ENCODE measurements around the gene ANXA9.

GRCh38 chr1:150967936-150968335 lies 14.2 kb upstream of the ANXA9 start:
- TF ChIP-seq CTCF (IDR thresholded peaks at IDR 0.05) (no peak), POLR2AphosphoS5 (IDR thresholded peaks at IDR 0.05; ENCODE audit: low read depth, low read length) (no peak), SIN3A (IDR thresholded peaks at IDR 0.05; ENCODE audit: borderline replicate concordance, insufficient read depth, low read depth, low read length) (no peak)

Data from Panc1 (cell line).